Measurements from ENCODE around the gene XPO1. TPM values are rescaled to one million over a fixed set of nuclear protein-coding genes. Genes with fewer than 3 reads are reported as not detected.
A peak's percentile ranks its signal among the peaks of the same experiment; 100 is the strongest.

The XPO1 gene
- total and polyA plus RNA-seq, 2 donors (not counting 1 experiment from before 2014, with no cell fraction given), result 91.8 to 348 TPM

DNA sequence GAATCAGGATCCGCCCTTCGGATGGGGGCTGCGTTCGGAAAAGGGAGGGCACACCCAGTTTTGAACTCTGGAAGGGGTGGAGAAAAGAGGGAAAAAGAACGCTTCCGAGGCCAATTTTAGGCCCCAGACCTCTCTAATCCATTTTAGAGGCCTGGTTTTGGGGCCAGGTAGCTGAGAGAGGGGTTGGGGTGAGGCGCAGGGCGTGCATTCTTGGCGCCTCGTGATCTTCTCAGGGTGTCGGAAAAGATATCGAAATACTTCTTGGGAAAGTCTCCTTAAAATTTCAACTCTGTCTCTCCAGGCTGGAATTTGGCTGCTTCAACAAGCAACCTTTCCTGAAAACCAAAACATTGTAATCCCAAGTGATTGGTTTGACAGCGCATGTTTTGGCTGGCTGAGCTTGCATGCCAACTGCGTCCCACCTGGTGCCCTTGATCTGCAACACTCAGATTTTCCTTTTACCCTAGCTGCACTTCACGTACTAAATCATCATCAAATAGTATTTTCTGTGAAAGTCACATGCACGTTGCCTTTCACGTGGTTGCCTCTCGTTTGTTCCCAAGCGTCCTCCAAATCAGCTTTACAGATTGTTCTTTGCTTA is 864 bp upstream of the XPO1 start:
- H3K4me3 ChIP-seq (replicated peaks in 1 of 4; ENCODE audit: control extremely low read depth in 1 of 4, insufficient read depth in 1 of 4, low read depth in 3 of 4, low read length in 4 of 4), result peak overlapping the region; percentile 45 to 71 (median 52)
- H3K27me3 ChIP-seq (ENCODE audit: control insufficient read depth, insufficient read depth, low read length), result no peaks in the 10 kb centered on the region
- peak overlapping the region; percentile 96 for H3K27ac ChIP-seq (ENCODE audit: insufficient read depth, low read length)
- H3K36me3 ChIP-seq (ENCODE audit: control insufficient read depth, insufficient read depth, low read length), result no peaks in the 10 kb centered on the region
- DNase-seq (ENCODE audit: low read depth in 2 of 2), result peak; percentile 40 to 47
- H3K9ac ChIP-seq (ENCODE audit: insufficient read depth, low read length), result peak overlapping the region; percentile 79
- peaks cover 3% of the 10 kb centered on the region for H3K4me1 ChIP-seq (ENCODE audit: control insufficient read depth, extremely low read depth, insufficient read depth, low read length)
- TF ChIP-seq, protein P1, sequence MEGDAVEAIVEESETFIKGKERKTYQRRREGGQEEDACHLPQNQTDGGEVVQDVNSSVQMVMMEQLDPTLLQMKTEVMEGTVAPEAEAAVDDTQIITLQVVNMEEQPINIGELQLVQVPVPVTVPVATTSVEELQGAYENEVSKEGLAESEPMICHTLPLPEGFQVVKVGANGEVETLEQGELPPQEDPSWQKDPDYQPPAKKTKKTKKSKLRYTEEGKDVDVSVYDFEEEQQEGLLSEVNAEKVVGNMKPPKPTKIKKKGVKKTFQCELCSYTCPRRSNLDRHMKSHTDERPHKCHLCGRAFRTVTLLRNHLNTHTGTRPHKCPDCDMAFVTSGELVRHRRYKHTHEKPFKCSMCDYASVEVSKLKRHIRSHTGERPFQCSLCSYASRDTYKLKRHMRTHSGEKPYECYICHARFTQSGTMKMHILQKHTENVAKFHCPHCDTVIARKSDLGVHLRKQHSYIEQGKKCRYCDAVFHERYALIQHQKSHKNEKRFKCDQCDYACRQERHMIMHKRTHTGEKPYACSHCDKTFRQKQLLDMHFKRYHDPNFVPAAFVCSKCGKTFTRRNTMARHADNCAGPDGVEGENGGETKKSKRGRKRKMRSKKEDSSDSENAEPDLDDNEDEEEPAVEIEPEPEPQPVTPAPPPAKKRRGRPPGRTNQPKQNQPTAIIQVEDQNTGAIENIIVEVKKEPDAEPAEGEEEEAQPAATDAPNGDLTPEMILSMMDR (conservative IDR thresholded peaks at IDR 0.05 in 1 of 2, IDR thresholded peaks at IDR 0.05 in 1 of 2; ENCODE audit: low read depth in 1 of 2, low read length in 2 of 2), result no peak
- TF ChIP-seq EZH2 (IDR thresholded peaks at IDR 0.05; ENCODE audit: low read length, missing control alignments), result no peak
- H3K4me2 ChIP-seq (ENCODE audit: extremely low read depth, insufficient read depth, low read length), result peak overlapping the region; percentile 76
- peaks cover 3% of the 10 kb centered on the region for H4K20me1 ChIP-seq (ENCODE audit: control insufficient read depth, extremely low read depth, insufficient read depth, low read length)
- H3K9me3 ChIP-seq (ENCODE audit: control insufficient read depth, insufficient read depth, low read depth, low read length), result no peaks in the 10 kb centered on the region
- H3K79me2 ChIP-seq (ENCODE audit: control insufficient read depth, insufficient read depth, low read length), result peaks cover 37% of the 10 kb centered on the region
- peak overlapping the region; percentile 56 for H2AFZ ChIP-seq (ENCODE audit: low read length)

DNA sequence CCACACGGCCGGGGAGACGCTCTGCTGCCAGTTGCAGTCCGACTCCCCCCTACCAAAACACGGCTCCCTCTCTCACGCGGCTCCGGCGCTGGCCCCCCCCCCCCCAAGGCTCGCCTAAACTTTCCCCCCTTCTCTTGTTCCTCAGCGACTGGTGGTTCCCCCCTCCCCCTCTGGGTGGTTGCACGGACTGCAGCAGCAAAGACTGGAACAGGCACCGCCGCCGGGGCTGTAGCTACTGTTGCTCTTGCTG is 281 bp downstream of the XPO1 start:
- TF ChIP-seq EZH2 (IDR thresholded peaks at IDR 0.05; ENCODE audit: low read length, missing control alignments), result no peak
- TF ChIP-seq, protein P1 (conservative IDR thresholded peaks at IDR 0.05 in 1 of 2, IDR thresholded peaks at IDR 0.05 in 1 of 2; ENCODE audit: low read depth in 1 of 2, low read length in 2 of 2), result no peak
- H3K4me1 ChIP-seq (ENCODE audit: control insufficient read depth, extremely low read depth, insufficient read depth, low read length), result peaks cover 3% of the 10 kb centered on the region
- peak overlapping the region; percentile 37 for H2AFZ ChIP-seq (ENCODE audit: low read length)
- no peak overlapping the region for H3K4me2 ChIP-seq (ENCODE audit: extremely low read depth, insufficient read depth, low read length)
- no peaks in the 10 kb centered on the region for H3K27me3 ChIP-seq (ENCODE audit: control insufficient read depth, insufficient read depth, low read length)
- H4K20me1 ChIP-seq (ENCODE audit: control insufficient read depth, extremely low read depth, insufficient read depth, low read length), result peaks cover 3% of the 10 kb centered on the region
- peak overlapping the region; percentile 61 to 79 (median 70) for H3K4me3 ChIP-seq (replicated peaks in 1 of 4; ENCODE audit: control extremely low read depth in 1 of 4, insufficient read depth in 1 of 4, low read depth in 3 of 4, low read length in 4 of 4)
- peak overlapping the region; percentile 91 for H3K9ac ChIP-seq (ENCODE audit: insufficient read depth, low read length)
- no peaks in the 10 kb centered on the region for H3K9me3 ChIP-seq (ENCODE audit: control insufficient read depth, insufficient read depth, low read depth, low read length)
- H3K36me3 ChIP-seq (ENCODE audit: control insufficient read depth, insufficient read depth, low read length), result no peaks in the 10 kb centered on the region
- no peak for DNase-seq (ENCODE audit: low read depth in 2 of 2)
- H3K27ac ChIP-seq (ENCODE audit: insufficient read depth, low read length), result peak overlapping the region; percentile 96
- H3K79me2 ChIP-seq (ENCODE audit: control insufficient read depth, insufficient read depth, low read length), result peaks cover 48% of the 10 kb centered on the region

DNA sequence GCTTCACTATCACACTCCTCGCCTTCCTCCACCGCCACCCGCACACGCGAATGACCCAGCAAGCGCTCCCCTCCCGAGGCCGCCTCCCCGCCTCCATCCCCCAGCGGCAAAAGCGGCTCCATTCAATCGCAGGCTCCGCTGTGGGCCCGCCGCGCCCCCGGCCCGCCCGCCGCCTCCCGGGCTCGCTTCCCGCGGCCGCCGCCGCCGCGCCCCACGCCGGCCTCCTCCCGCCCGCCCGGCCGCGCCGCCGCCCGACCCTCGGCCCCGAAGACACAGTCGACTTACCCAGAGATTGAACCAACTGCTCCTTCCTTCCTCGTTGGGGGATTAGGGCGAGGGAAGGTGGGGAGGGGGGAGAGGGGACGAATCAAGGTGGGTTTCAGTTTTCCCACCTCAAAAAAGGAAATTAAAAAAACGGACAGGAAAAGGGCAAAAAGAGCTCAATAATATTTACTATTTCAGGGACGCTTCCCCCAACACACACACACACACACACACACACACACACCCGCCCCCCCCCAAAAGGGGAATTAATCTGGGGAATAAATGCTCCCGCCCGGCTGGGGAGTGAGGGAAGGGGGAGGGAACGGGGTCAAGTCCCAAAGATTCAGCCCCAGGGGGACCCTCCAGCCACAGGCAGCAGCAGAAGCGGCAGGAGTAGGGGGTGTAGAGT is 743 bp downstream of the XPO1 start:
- Histone ChIP-seq H3K9ac (ENCODE audit: insufficient read depth, low read length) (peak overlapping the region; percentile 91), H3K4me1 (ENCODE audit: control insufficient read depth, extremely low read depth, insufficient read depth, low read length) (peaks cover 3% of the 10 kb centered on the region), H3K9me3 (ENCODE audit: control insufficient read depth, insufficient read depth, low read depth, low read length) (no peaks in the 10 kb centered on the region), H3K4me2 (ENCODE audit: extremely low read depth, insufficient read depth, low read length) (peak overlapping the region; percentile 30), H3K4me3 (replicated peaks in 1 of 4; ENCODE audit: control extremely low read depth in 1 of 4, insufficient read depth in 1 of 4, low read depth in 3 of 4, low read length in 4 of 4) (peak overlapping the region; percentile 61 to 100 (median 70)), H3K27ac (ENCODE audit: insufficient read depth, low read length) (peak overlapping the region; percentile 96), H4K20me1 (ENCODE audit: control insufficient read depth, extremely low read depth, insufficient read depth, low read length) (peaks cover 3% of the 10 kb centered on the region), H3K27me3 (ENCODE audit: control insufficient read depth, insufficient read depth, low read length) (no peaks in the 10 kb centered on the region), H3K36me3 (ENCODE audit: control insufficient read depth, insufficient read depth, low read length) (peaks cover 2% of the 10 kb centered on the region), H3K79me2 (ENCODE audit: control insufficient read depth, insufficient read depth, low read length) (peaks cover 53% of the 10 kb centered on the region), H2AFZ (ENCODE audit: low read length) (no peak overlapping the region)
- TF ChIP-seq EZH2 (IDR thresholded peaks at IDR 0.05; ENCODE audit: low read length, missing control alignments), result no peak
- TF ChIP-seq, protein P1 (conservative IDR thresholded peaks at IDR 0.05 in 1 of 2, IDR thresholded peaks at IDR 0.05 in 1 of 2; ENCODE audit: low read depth in 1 of 2, low read length in 2 of 2), result no peak
- DNase-seq (ENCODE audit: low read depth in 2 of 2), result peak; percentile 9 to 34

Measured in fibroblast of lung (primary cell).